Type B pancreatic cell (in vitro differentiated cells): ENCODE results near the gene SPOCK3. TPM values are rescaled to one million over a fixed set of nuclear protein-coding genes. Genes with fewer than 3 reads are reported as not detected.

Source experiments
- DNase-seq: peaks from one replicate; pipeline ENCODE4 v3.0.0; 2021; ENCODE audit warnings: mixed read lengths; ENCODE audit not compliant: unreplicated experiment; ENCODE audit errors: extremely low spot score
- H3K27ac Mint-ChIP-seq: 2 replicates; pipeline ENCODE4 v1.8.0; 2021; ENCODE audit warnings: mild to moderate bottlenecking, mixed read lengths
- H3K27me3 Mint-ChIP-seq: 2 replicates; pipeline ENCODE4 v1.8.0; 2021; ENCODE audit warnings: mixed read lengths
- H3K36me3 Mint-ChIP-seq: 2 replicates; pipeline ENCODE4 v1.8.0; 2021; ENCODE audit warnings: mixed read lengths
- H3K4me1 Mint-ChIP-seq: one replicate; pipeline ENCODE4 v1.8.0; 2021; ENCODE audit warnings: mixed read lengths; ENCODE audit not compliant: unreplicated experiment
- H3K4me3 Mint-ChIP-seq: 2 replicates; pipeline ENCODE4 v1.8.0; 2021; ENCODE audit warnings: mild to moderate bottlenecking, mixed read lengths
- H3K9me3 Mint-ChIP-seq: 2 replicates; pipeline ENCODE4 v1.8.0; 2021; ENCODE audit warnings: mixed read lengths
- CTCF ChIP-seq: fragments of 200-600 bp; sonication (generic); conservative IDR thresholded peaks from 2 replicates; pipeline ENCODE4 v1.5.0; 2021; ENCODE audit warnings: antibody characterized with exemption, mild to moderate bottlenecking
- total RNA-seq: library from RNA; stranded (reverse); gene quantifications from 2 replicates; pipeline ENCODE4 v1.2.1, GENCODE V29; 2021; ENCODE audit warnings: low replicate concordance

SPOCK3 gene
- total RNA-seq, 1 donor from 2014 or later: 7.1 TPM

- H3K4me3 Mint-ChIP-seq: no peak overlapping the region
- no peaks in the 10 kb centered on the region for H3K36me3 Mint-ChIP-seq
- H3K4me1 Mint-ChIP-seq: no peaks in the 10 kb centered on the region
- no peak overlapping the region for H3K27ac Mint-ChIP-seq
- DNase-seq: no peak
- no peaks in the 10 kb centered on the region for H3K9me3 Mint-ChIP-seq
- no peaks in the 10 kb centered on the region for H3K27me3 Mint-ChIP-seq
- TF ChIP-seq CTCF: no peak
These were observed 320.4 kb downstream of the SPOCK3 start for GRCh38 chr4:166913926-166914325.

GRCh38 chr4:166903408-166903807 lies 330.9 kb downstream of the SPOCK3 start:
- Mint-ChIP-seq H3K27me3 (no peaks in the 10 kb centered on the region), H3K4me3 (no peak overlapping the region), H3K4me1 (no peaks in the 10 kb centered on the region), H3K27ac (no peak overlapping the region), H3K36me3 (no peaks in the 10 kb centered on the region), H3K9me3 (no peaks in the 10 kb centered on the region)
- TF ChIP-seq CTCF: no peak
- DNase-seq: no peak

GRCh38 chr4:166902941-166903340 lies 331.4 kb downstream of the SPOCK3 start:
- no peak for DNase-seq
- no peaks in the 10 kb centered on the region for H3K36me3 Mint-ChIP-seq
- H3K27me3 Mint-ChIP-seq: no peaks in the 10 kb centered on the region
- H3K4me1 Mint-ChIP-seq: no peaks in the 10 kb centered on the region
- H3K4me3 Mint-ChIP-seq: no peak overlapping the region
- TF ChIP-seq CTCF: no peak
- H3K27ac Mint-ChIP-seq: no peak overlapping the region
- H3K9me3 Mint-ChIP-seq: no peaks in the 10 kb centered on the region

- no peaks in the 10 kb centered on the region for H3K36me3 Mint-ChIP-seq
- no peak for DNase-seq
- H3K27me3 Mint-ChIP-seq: no peaks in the 10 kb centered on the region
These were observed 338.0 kb downstream of the SPOCK3 start for GRCh38 chr4:166896254-166896653.

GRCh38 chr4:166895771-166896170 lies 338.5 kb downstream of the SPOCK3 start:
- Mint-ChIP-seq H3K4me3 (no peak overlapping the region), H3K27ac (no peak overlapping the region), H3K36me3 (no peaks in the 10 kb centered on the region), H3K27me3 (no peaks in the 10 kb centered on the region), H3K4me1 (no peaks in the 10 kb centered on the region), H3K9me3 (no peaks in the 10 kb centered on the region)
- TF ChIP-seq CTCF: no peak
- no peak for DNase-seq

More at GRCh38 chr4:166896254-166896653, 338.0 kb downstream of the SPOCK3 start:
- H3K4me3 Mint-ChIP-seq: no peak overlapping the region
- H3K9me3 Mint-ChIP-seq: no peaks in the 10 kb centered on the region
- no peak for TF ChIP-seq CTCF
- H3K4me1 Mint-ChIP-seq: no peaks in the 10 kb centered on the region
- no peak overlapping the region for H3K27ac Mint-ChIP-seq

GRCh38 chr4:166887457-166887856 lies 346.8 kb downstream of the SPOCK3 start:
- H3K36me3 Mint-ChIP-seq: no peaks in the 10 kb centered on the region
- H3K4me1 Mint-ChIP-seq: no peaks in the 10 kb centered on the region
- no peaks in the 10 kb centered on the region for H3K9me3 Mint-ChIP-seq
- H3K27me3 Mint-ChIP-seq: no peaks in the 10 kb centered on the region
- no peak overlapping the region for H3K4me3 Mint-ChIP-seq
- no peak for TF ChIP-seq CTCF
- no peak for DNase-seq
- no peak overlapping the region for H3K27ac Mint-ChIP-seq
